ENCODE measurements around the gene RAB21.

Gene RAB21

GRCh38 chr12:71792599-71792998, 37.9 kb downstream of the RAB21 start:
- POLR2A ChIA-PET = no interaction called here
- no CpG with 5 or more reads among the region's 1 CpG for WGBS (ENCODE audit: insufficient coverage)
- Histone ChIP-seq H3K36me3 (ENCODE audit: control insufficient read depth in 4 of 4, insufficient read depth in 4 of 4, low read length in 3 of 4) (no peaks in the 10 kb centered on the region), H3K27ac (ENCODE audit: insufficient read depth in 1 of 2, low read depth in 1 of 2, low read length in 2 of 2, poor library complexity in 1 of 2, severe bottlenecking in 2 of 2) (no peak overlapping the region), H3K4me3 (ENCODE audit: control insufficient read depth in 1 of 7, extremely low read depth in 1 of 7, insufficient read depth in 4 of 7, low read depth in 2 of 7, low read length in 6 of 7) (no peak overlapping the region), H3K9me3 (ENCODE audit: control extremely low read depth in 1 of 5, control insufficient read depth in 4 of 5, insufficient read depth in 2 of 5, low read depth in 1 of 5, low read length in 4 of 5) (no peaks in the 10 kb centered on the region), H3K4me1 (ENCODE audit: control extremely low read depth in 1 of 4, control insufficient read depth in 4 of 4, insufficient read depth in 4 of 4, low read length in 3 of 4) (peaks cover 8 to 54% (median 27%) of the 10 kb centered on the region in 4 experiments), H3K27me3 (replicated peaks in 2 of 5; ENCODE audit: control insufficient read depth in 4 of 5, insufficient read depth in 5 of 5, low read length in 4 of 5) (no peaks in the 10 kb centered on the region)
- DNase-seq = no peak
- CTCF ChIA-PET = interaction anchor here (0.9 to 2.9 kb wide), 2 partner anchors 13 to 146 kb away, joined by 3 to 20 read pairs; partner anchors contain the start of gene TPH2

GRCh38 chr12:71795901-71796300, 41.2 kb downstream of the RAB21 start:
- CTCF ChIA-PET = interaction anchor here (1.7 kb wide), 1 partner anchor 15 kb away, joined by 4 read pairs; no protein-coding TSS in a partner anchor

GRCh38 chr12:71797531-71797930, 42.9 kb downstream of the RAB21 start:
- H3K4me3 ChIP-seq (ENCODE audit: control insufficient read depth in 1 of 7, extremely low read depth in 1 of 7, insufficient read depth in 4 of 7, low read depth in 2 of 7, low read length in 6 of 7) = no peak overlapping the region
- ChIA-PET POLR2A (no interaction called here), CTCF (interaction anchor here (0.8 to 1.1 kb wide), 2 partner anchors 10 to 17 kb away, joined by 3 to 4 read pairs; no protein-coding TSS in a partner anchor)
- no peaks in the 10 kb centered on the region for H3K36me3 ChIP-seq (ENCODE audit: control insufficient read depth in 4 of 4, insufficient read depth in 4 of 4, low read length in 3 of 4)
- H3K27ac ChIP-seq (ENCODE audit: insufficient read depth in 1 of 2, low read depth in 1 of 2, low read length in 2 of 2, poor library complexity in 1 of 2, severe bottlenecking in 2 of 2) = no peak overlapping the region
- no peak for DNase-seq
- H3K9me3 ChIP-seq (ENCODE audit: control extremely low read depth in 1 of 5, control insufficient read depth in 4 of 5, insufficient read depth in 2 of 5, low read depth in 1 of 5, low read length in 4 of 5) = peaks cover 0 to 3% (median 0%) of the 10 kb centered on the region in 5 experiments
- WGBS (ENCODE audit: insufficient coverage) = 100% methylated on average over 1 of the region's 1 CpG
- no peaks in the 10 kb centered on the region for H3K27me3 ChIP-seq (replicated peaks in 2 of 5; ENCODE audit: control insufficient read depth in 4 of 5, insufficient read depth in 5 of 5, low read length in 4 of 5)
- H3K4me1 ChIP-seq (ENCODE audit: control extremely low read depth in 1 of 4, control insufficient read depth in 4 of 4, insufficient read depth in 4 of 4, low read length in 3 of 4) = peaks cover 0 to 14% (median 2%) of the 10 kb centered on the region in 4 experiments

More at GRCh38 chr12:71795901-71796300, 41.2 kb downstream of the RAB21 start:
- DNase-seq = no peak
- Histone ChIP-seq H3K9me3 (ENCODE audit: control extremely low read depth in 1 of 5, control insufficient read depth in 4 of 5, insufficient read depth in 2 of 5, low read depth in 1 of 5, low read length in 4 of 5) (peaks cover 0 to 3% (median 0%) of the 10 kb centered on the region in 5 experiments), H3K4me1 (ENCODE audit: control extremely low read depth in 1 of 4, control insufficient read depth in 4 of 4, insufficient read depth in 4 of 4, low read length in 3 of 4) (peaks cover 0 to 28% (median 8%) of the 10 kb centered on the region in 4 experiments), H3K4me3 (ENCODE audit: control insufficient read depth in 1 of 7, extremely low read depth in 1 of 7, insufficient read depth in 4 of 7, low read depth in 2 of 7, low read length in 6 of 7) (no peak overlapping the region), H3K27ac (ENCODE audit: insufficient read depth in 1 of 2, low read depth in 1 of 2, low read length in 2 of 2, poor library complexity in 1 of 2, severe bottlenecking in 2 of 2) (no peak overlapping the region), H3K27me3 (replicated peaks in 2 of 5; ENCODE audit: control insufficient read depth in 4 of 5, insufficient read depth in 5 of 5, low read length in 4 of 5) (no peaks in the 10 kb centered on the region), H3K36me3 (ENCODE audit: control insufficient read depth in 4 of 4, insufficient read depth in 4 of 4, low read length in 3 of 4) (no peaks in the 10 kb centered on the region)
- no CpG with 5 or more reads among the region's 1 CpG for WGBS (ENCODE audit: insufficient coverage)
- POLR2A ChIA-PET = no interaction called here

- Histone ChIP-seq H3K27me3 (replicated peaks in 2 of 5; ENCODE audit: control insufficient read depth in 4 of 5, insufficient read depth in 5 of 5, low read length in 4 of 5) (no peaks in the 10 kb centered on the region), H3K27ac (ENCODE audit: insufficient read depth in 1 of 2, low read depth in 1 of 2, low read length in 2 of 2, poor library complexity in 1 of 2, severe bottlenecking in 2 of 2) (no peak overlapping the region), H3K4me1 (ENCODE audit: control extremely low read depth in 1 of 4, control insufficient read depth in 4 of 4, insufficient read depth in 4 of 4, low read length in 3 of 4) (peaks cover 0 to 14% (median 2%) of the 10 kb centered on the region in 4 experiments), H3K36me3 (ENCODE audit: control insufficient read depth in 4 of 4, insufficient read depth in 4 of 4, low read length in 3 of 4) (no peaks in the 10 kb centered on the region), H3K9me3 (ENCODE audit: control extremely low read depth in 1 of 5, control insufficient read depth in 4 of 5, insufficient read depth in 2 of 5, low read depth in 1 of 5, low read length in 4 of 5) (peaks cover 0 to 3% (median 0%) of the 10 kb centered on the region in 5 experiments), H3K4me3 (ENCODE audit: control insufficient read depth in 1 of 7, extremely low read depth in 1 of 7, insufficient read depth in 4 of 7, low read depth in 2 of 7, low read length in 6 of 7) (no peak overlapping the region)
- CTCF ChIA-PET = no interaction called here
- DNase-seq = no peak
- POLR2A ChIA-PET = no interaction called here
These were observed 44.4 kb downstream of the RAB21 start for GRCh38 chr12:71799106-71799505.

GRCh38 chr12:71800177-71800576, 45.5 kb downstream of the RAB21 start:
- no peaks in the 10 kb centered on the region for H3K36me3 ChIP-seq (ENCODE audit: control insufficient read depth in 4 of 4, insufficient read depth in 4 of 4, low read length in 3 of 4)
- no peak overlapping the region for H3K27ac ChIP-seq (ENCODE audit: insufficient read depth in 1 of 2, low read depth in 1 of 2, low read length in 2 of 2, poor library complexity in 1 of 2, severe bottlenecking in 2 of 2)
- no CpG with 5 or more reads among the region's 3 CpGs for WGBS (ENCODE audit: insufficient coverage)
- POLR2A ChIA-PET = no interaction called here
- H3K27me3 ChIP-seq (replicated peaks in 2 of 5; ENCODE audit: control insufficient read depth in 4 of 5, insufficient read depth in 5 of 5, low read length in 4 of 5) = no peaks in the 10 kb centered on the region
- no peak for DNase-seq
- CTCF ChIA-PET = no interaction called here
- peaks cover 0 to 14% (median 2%) of the 10 kb centered on the region in 4 experiments for H3K4me1 ChIP-seq (ENCODE audit: control extremely low read depth in 1 of 4, control insufficient read depth in 4 of 4, insufficient read depth in 4 of 4, low read length in 3 of 4)
- H3K9me3 ChIP-seq (ENCODE audit: control extremely low read depth in 1 of 5, control insufficient read depth in 4 of 5, insufficient read depth in 2 of 5, low read depth in 1 of 5, low read length in 4 of 5) = peaks cover 0 to 3% (median 0%) of the 10 kb centered on the region in 5 experiments
- H3K4me3 ChIP-seq (ENCODE audit: control insufficient read depth in 1 of 7, extremely low read depth in 1 of 7, insufficient read depth in 4 of 7, low read depth in 2 of 7, low read length in 6 of 7) = no peak overlapping the region

- peaks cover 0 to 3% (median 0%) of the 10 kb centered on the region in 5 experiments for H3K9me3 ChIP-seq (ENCODE audit: control extremely low read depth in 1 of 5, control insufficient read depth in 4 of 5, insufficient read depth in 2 of 5, low read depth in 1 of 5, low read length in 4 of 5)
- no peaks in the 10 kb centered on the region for H3K27me3 ChIP-seq (replicated peaks in 2 of 5; ENCODE audit: control insufficient read depth in 4 of 5, insufficient read depth in 5 of 5, low read length in 4 of 5)
- H3K27ac ChIP-seq (ENCODE audit: insufficient read depth in 1 of 2, low read depth in 1 of 2, low read length in 2 of 2, poor library complexity in 1 of 2, severe bottlenecking in 2 of 2) = no peak overlapping the region
- no peaks in the 10 kb centered on the region for H3K4me1 ChIP-seq (ENCODE audit: control extremely low read depth in 1 of 4, control insufficient read depth in 4 of 4, insufficient read depth in 4 of 4, low read length in 3 of 4)
- ChIA-PET CTCF (no interaction called here), POLR2A (no interaction called here)
- no peaks in the 10 kb centered on the region for H3K36me3 ChIP-seq (ENCODE audit: control insufficient read depth in 4 of 4, insufficient read depth in 4 of 4, low read length in 3 of 4)
- H3K4me3 ChIP-seq (ENCODE audit: control insufficient read depth in 1 of 7, extremely low read depth in 1 of 7, insufficient read depth in 4 of 7, low read depth in 2 of 7, low read length in 6 of 7) = no peak overlapping the region
- no peak for DNase-seq
- 92% methylated on average over 6 of the region's 6 CpGs for WGBS (ENCODE audit: insufficient coverage)
These were observed 49.8 kb downstream of the RAB21 start for GRCh38 chr12:71804505-71804904.

GRCh38 chr12:71810921-71811320, 56.3 kb downstream of the RAB21 start:
- ChIA-PET POLR2A (no interaction called here), CTCF (no interaction called here)
- Histone ChIP-seq H3K27me3 (replicated peaks in 2 of 5; ENCODE audit: control insufficient read depth in 4 of 5, insufficient read depth in 5 of 5, low read length in 4 of 5) (no peaks in the 10 kb centered on the region), H3K4me3 (ENCODE audit: control insufficient read depth in 1 of 7, extremely low read depth in 1 of 7, insufficient read depth in 4 of 7, low read depth in 2 of 7, low read length in 6 of 7) (no peak overlapping the region), H3K4me1 (ENCODE audit: control extremely low read depth in 1 of 4, control insufficient read depth in 4 of 4, insufficient read depth in 4 of 4, low read length in 3 of 4) (no peaks in the 10 kb centered on the region), H3K36me3 (ENCODE audit: control insufficient read depth in 4 of 4, insufficient read depth in 4 of 4, low read length in 3 of 4) (no peaks in the 10 kb centered on the region), H3K9me3 (ENCODE audit: control extremely low read depth in 1 of 5, control insufficient read depth in 4 of 5, insufficient read depth in 2 of 5, low read depth in 1 of 5, low read length in 4 of 5) (no peaks in the 10 kb centered on the region), H3K27ac (ENCODE audit: insufficient read depth in 1 of 2, low read depth in 1 of 2, low read length in 2 of 2, poor library complexity in 1 of 2, severe bottlenecking in 2 of 2) (no peak overlapping the region)
- WGBS (ENCODE audit: insufficient coverage) = no CpG with 5 or more reads among the region's 3 CpGs
- DNase-seq = no peak
